Left colon (tissue), 2 donors: ENCODE measurements around the gene DHX32. TPM values are rescaled to one million over a fixed set of nuclear protein-coding genes. Genes with fewer than 3 reads are reported as not detected.
A peak's percentile ranks its signal among the peaks of the same experiment; 100 is the strongest.

Experiments used
- ATAC-seq: fragments of 200-7000 bp; cut with Tn5 transposase; one replicate; pipeline ENCODE4 v1.9.1; 2020; ENCODE audit warnings: mild to moderate bottlenecking, moderate library complexity
- DNase-seq, 2 donors: peaks; one replicate each; pipeline ENCODE4 v3.0.0-alpha.2; 2020
- intact Hi-C, 2 donors: fragments of 100-400 bp; cut with DNase I in 1 of 2; cut with micrococcal nuclease in 1 of 2; formaldehyde crosslinking; loops; one replicate each; pipeline versions ENCODE4 v1.11.2 to v1.14.0; 2022; cut with DNase I, micrococcal nuclease
- total RNA-seq, 2 donors: library from RNA; stranded (reverse); fragmentation: NEBNext Ultra II Directional; extraction: Animal tissue kit (Norgen Biotek cat#: 25700); gene quantifications; one replicate each; pipeline ENCODE4 v1.2.1, GENCODE V29; 2021
- donor health status: DM: no; HTN: no; CAD: no.
- donor health status: DM: yes; HTN: yes; CAD: no.

Gene DHX32
- total RNA-seq, 2 donors from 2014 or later: 78.3 to 78.9 TPM

DNA sequence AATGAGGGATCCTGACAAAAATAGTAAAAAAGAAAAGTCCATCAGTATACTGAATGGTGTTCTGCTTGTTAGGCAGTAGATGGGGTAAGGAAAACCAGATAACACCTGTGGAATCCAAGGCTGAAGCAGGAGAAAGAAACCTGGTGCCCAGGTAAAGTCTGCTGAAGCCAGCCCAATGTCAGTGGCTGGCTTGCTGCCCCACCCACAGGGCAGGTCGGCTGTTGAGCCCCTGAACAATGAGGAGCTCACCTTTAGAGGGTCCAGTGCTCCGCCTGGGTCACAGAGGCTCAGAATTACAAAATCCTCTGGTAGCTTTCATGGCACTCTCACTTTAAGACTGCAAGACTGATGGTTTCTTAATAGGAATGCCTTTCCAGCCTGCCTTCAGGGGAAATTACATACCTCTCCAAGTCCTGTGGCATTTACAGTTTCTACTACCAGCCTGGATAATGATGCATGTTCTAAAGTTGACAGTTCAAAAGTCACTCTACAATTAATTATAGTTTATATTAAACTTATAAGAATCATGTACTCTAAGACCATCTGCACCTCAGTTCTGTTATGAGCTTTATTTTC is 23.8 kb downstream of the DHX32 start:
- intact Hi-C loops: no loop called here
- no peak for DNase-seq
- ATAC-seq: no peak

DNA sequence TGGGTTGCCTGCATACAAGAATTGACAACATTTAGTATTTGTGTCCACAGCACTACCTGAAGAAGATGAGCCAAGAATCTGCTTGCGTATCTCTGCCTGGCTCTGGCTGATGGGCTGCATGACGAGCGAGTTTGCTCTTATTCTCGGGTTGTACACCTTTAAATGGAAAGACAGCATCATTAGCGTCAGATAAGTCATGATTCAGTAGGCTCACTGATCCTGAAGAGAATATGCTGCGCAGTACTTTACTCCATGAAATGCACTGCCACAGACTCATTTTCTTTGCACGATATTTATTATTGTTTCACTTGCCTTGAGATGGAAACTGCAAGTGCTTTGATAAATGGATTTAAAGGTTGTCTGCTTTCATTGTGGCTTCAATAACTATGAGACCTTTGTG is 28.6 kb downstream of the DHX32 start:
- ATAC-seq (no peak), DNase-seq (no peak)

DNA sequence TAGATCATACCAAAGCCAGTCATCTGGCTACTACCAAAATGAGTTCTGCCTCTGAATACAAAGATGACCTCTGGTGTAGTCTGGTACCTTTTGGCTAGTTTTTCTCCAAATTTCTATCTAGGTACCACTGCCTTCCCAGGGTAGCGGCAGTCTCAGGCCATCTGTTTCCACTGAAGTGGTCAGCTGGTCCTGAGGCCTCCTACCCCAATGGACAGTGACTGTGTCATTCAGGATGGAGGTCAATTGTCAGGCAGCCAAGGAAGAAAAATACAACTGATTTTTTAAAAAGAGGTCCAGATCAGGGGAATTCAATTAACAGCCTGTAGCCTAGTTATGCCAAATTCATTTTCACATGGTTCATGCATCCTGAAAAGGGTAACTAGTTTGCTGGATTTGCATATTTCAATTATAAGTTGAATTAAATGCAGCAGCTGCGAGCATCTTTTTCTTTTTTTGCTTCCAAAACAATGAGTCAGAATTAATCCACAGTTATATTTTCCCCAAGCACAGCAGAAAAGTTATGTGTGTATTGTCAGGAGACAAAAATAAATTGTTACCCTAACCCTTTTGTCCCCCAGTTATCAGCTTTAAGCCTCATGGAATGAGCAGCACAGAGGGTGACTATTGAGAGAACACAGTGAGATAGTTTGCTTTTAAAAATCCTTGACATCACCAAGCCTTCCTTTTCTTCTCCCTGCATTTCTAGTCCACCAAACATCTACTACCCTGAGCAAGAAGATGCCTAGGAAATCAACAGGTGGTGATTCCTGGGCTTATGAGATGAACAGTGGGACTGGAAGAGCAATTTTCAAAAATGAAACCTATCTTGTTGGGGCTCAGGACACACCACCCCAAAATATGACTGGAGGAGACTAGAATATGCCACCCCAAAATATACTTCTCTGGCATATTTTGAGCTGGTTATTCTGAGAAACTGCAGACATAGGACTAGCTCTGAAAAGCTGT is 30.0 kb downstream of the DHX32 start:
- DNase-seq (no peak), ATAC-seq (no peak)
- intact Hi-C loops: no loop called here

More for the DNA sequence above, 28.6 kb downstream of the DHX32 start:
- intact Hi-C loops: no loop called here

DNA sequence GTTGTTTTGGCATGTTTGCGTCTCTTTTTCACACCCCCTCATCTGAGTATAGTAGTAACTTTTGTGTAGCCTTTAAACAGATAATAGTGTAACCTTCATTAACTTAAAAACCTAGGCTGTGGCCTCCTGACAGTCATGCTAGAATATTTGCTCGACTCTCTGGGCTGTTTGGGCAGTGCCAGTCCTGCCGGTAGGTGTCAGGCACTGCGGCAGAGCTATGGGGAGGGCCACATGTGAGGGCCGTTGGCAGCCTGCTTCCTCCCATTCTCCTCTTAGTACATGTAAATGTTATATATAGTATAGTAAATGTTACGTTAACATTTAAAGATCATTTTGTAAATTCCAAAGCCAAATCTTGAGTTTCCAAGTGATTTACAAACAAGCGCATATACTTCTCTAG is 31.6 kb downstream of the DHX32 start:
- intact Hi-C loops: no loop called here
- DNase-seq: no peak
- ATAC-seq: no peak

GRCh38 chr10:125848857-125849256 is 32.2 kb downstream of the DHX32 start:
- intact Hi-C loops: no loop called here
- no peak for ATAC-seq
- DNase-seq: no peak

DNA sequence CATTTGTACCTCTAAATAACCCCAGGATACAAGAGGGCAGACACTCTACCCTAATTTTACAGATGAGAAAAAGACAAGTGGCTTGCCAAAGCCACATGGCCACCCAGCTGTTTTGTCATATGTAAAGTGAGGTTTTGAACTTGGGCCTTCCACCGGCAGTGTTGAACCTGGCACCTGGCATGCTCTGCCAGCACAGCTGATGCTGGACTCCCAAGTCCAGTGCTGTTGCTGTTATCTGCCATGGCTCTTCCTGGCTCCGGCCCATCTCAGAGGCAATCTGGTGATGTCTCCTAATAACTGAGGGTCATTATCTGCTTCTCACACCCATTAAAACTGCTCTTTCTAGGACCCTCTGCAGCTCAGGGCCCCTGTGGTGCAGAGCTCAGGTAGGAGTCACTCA is 32.7 kb downstream of the DHX32 start:
- DNase-seq: no peak
- no peak for ATAC-seq
- intact Hi-C loops: no loop called here

GRCh38 chr10:125846894-125847293 is 34.2 kb downstream of the DHX32 start:
- intact Hi-C loops: no loop called here
- ATAC-seq: no peak
- no peak for DNase-seq

DNA sequence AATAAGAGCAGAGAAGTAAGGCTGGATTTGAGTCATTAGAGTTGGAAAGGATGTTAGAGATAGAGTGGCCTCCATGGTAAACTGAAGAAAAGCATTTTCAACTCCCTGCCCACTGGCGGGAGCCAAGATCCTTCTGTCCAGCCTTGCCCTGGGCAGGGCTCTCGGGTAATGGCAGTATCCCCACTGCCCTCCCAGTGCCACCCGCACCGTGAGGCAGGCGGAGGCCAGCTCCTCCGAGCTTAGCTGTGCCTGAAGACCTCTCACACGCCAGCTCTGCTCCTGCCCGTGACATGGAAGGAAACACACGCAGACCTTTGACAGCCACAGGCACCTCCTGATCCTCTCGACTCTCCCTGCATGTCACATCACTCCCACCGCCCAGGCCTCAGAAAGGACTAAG is 35.5 kb downstream of the DHX32 start:
- ATAC-seq (no peak), DNase-seq (no peak)
- intact Hi-C loops: no loop called here

- no peak for DNase-seq
- intact Hi-C loops: no loop called here
- peak; percentile 18 for ATAC-seq
Measured at GRCh38 chr10:125844751-125845221, 36.3 kb downstream of the DHX32 start.

- intact Hi-C loops: no loop called here
- ATAC-seq: no peak
Measured at GRCh38 chr10:125843603-125844329, 37.3 kb downstream of the DHX32 start.

DNA sequence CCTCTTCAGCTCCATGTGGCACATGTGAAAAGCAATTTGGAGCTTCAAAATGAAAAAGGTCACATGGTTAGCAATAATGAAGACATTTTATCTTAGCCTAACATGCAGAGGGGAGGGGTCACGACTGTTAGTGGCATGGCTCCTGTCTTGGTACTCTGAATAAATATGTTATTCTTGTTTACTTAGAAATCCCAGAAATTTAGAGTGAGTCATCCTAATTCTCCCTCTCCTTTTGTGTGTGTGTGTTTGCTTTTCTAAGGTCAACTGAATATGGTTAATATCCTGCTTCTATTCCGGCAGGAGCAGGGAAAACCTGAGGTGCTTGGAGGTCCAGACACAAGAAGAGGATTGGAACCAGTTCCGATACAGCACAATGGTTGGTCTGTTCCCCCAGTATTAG is 40.1 kb downstream of the DHX32 start:
- ATAC-seq: no peak
- intact Hi-C loops: no loop called here
- DNase-seq: no peak

More at GRCh38 chr10:125843603-125844329, 37.3 kb downstream of the DHX32 start:
- DNase-seq: no peak

DNA sequence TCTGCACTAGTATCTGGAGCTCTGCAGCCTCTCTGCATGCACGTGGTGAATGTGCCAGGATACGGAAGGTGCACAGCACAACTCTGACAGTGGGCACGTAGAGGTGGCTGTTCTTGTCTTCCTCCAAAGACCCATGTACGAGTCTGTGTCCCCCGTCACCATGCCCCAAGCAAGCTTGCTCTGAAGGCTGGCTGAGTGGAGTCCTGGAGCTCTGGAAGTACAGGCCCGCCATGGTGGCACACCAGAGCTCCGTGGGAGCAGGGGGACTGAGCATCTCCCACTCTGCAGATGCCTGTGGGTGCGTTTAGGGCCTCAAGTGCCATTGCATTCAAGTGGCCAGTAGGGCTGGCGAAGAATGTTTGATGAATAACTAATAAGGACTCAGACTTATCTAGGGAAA is 40.7 kb downstream of the DHX32 start:
- DNase-seq: no peak
- no peak for ATAC-seq
- intact Hi-C loops: no loop called here

DNA sequence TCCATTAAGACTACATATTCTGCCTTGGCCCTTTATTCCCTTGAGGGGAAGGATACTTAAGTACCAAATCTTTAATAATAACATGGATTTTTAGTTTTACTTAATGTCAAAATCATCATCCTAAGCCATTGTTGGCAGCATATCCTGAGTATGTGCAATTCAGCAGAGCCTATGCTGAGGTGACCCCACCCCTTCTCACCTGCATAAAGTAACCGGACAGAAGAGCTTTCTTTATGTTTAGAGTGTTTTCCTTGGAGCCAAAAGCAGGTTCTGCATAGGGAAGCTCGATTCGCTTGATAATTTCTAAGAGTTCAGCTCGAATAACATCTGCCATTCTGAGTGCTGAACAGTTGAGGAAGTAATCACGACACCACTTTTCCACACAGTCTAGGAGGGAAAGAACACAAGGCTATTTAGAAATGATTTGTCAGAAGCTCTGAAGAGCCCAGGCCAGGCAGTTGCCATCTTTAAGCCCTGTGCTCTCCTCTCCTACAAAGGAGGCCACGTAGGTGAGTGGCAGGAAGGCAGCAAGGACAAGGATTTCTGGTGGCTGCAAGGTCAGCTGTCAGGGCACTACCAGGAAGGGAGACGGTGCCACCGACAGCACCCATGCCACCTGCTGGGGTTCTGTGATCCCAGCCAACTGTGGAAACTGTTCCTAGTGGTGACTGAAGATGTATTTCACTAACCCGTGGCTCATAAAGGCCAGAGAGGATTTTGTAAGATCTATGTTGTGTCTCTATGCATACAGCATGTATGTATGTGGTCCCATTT is 42.1 kb downstream of the DHX32 start:
- no peak for ATAC-seq
- no peak for DNase-seq
- intact Hi-C loops: no loop called here

- intact Hi-C loops: no loop called here
- no peak for ATAC-seq
- DNase-seq: no peak
Measured at GRCh38 chr10:125836746-125837145, 44.3 kb downstream of the DHX32 start.

DNA sequence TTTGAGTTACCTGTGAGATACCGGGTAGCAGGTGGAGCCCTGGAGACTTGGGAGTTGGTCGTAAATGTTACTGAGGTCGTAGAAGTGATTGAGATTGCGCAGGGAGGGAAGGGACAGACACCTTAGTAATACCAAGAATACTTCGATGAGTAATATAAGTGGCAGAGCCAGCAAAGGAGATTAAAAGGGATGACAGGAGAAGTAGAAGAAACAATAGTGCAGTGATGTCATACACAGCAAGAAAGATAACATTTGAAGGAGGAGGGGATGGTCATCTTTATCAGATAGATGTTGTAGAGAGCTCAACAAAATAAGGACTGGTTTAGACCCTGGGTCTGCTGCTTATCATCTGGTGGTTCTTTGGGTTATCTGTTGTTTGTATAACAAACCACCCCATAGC is 52.8 kb downstream of the DHX32 start:
- ATAC-seq: no peak
- no peak for DNase-seq
- intact Hi-C loops: no loop called here

GRCh38 chr10:125827133-125827532 is 54.0 kb downstream of the DHX32 start:
- intact Hi-C loops: no loop called here
- no peak for ATAC-seq

DNA sequence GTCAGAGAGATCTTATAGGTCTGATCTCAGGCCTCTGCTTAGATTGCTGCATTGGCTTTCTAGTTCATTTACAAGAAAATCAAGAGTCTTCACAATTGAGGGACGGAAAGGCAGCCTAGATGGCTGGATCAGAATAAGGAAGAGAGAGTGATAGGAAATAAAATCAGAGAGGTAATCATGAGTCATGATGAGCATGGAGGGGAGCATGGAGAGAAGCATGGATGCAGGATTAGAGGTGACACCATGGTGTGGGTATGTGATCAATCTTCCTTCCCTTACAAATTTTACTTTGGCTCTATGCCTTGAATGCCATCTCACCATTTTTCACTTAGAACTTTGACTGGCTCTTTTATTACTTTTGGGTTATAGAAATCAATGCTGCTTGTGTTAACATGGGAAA is 56.4 kb downstream of the DHX32 start:
- ATAC-seq (no peak), DNase-seq (no peak)
- intact Hi-C loops: no loop called here

More at GRCh38 chr10:125827133-125827532, 54.0 kb downstream of the DHX32 start:
- no peak for DNase-seq

GRCh38 chr10:125823663-125824251 is 57.3 kb downstream of the DHX32 start:
- DNase-seq (peak in 1 of 2 donors; percentile 28), ATAC-seq (peak; percentile 8)
- intact Hi-C loops: no loop called here
